H9 (cell line): Measurements from ENCODE around the gene RIT2. TPM values are rescaled to one million over a fixed set of nuclear protein-coding genes. Genes with fewer than 3 reads are reported as not detected.

Experiments
- DNase-seq: peaks from one replicate; pipeline ENCODE4 v3.0.0-alpha.2; 2017
- H2AFZ ChIP-seq: one replicate; pipeline ENCODE4 v1.6.1; 2013; ENCODE audit warnings: mild to moderate bottlenecking, low read length, control low read depth, moderate library complexity
- H2AK5ac ChIP-seq: 2 replicates; pipeline ENCODE4 v1.6.1; 2013; ENCODE audit warnings: low read length, control low read depth, mixed read lengths; ENCODE audit not compliant: insufficient read length
- H2BK120ac ChIP-seq: one replicate; pipeline ENCODE4 v1.6.1; 2013; ENCODE audit warnings: low read depth, mild to moderate bottlenecking, low read length, control low read depth, inconsistent platforms; ENCODE audit not compliant: poor library complexity, severe bottlenecking
- H2BK12ac ChIP-seq: 2 replicates; pipeline ENCODE4 v1.6.1; 2013; ENCODE audit warnings: low read length, control low read depth, mixed read lengths, low read depth; ENCODE audit not compliant: insufficient read length
- H2BK15ac ChIP-seq: 2 replicates; pipeline ENCODE4 v1.6.1; 2013; ENCODE audit warnings: low read depth, low read length, control low read depth
- H2BK20ac ChIP-seq: one replicate; pipeline ENCODE4 v1.6.1; 2013; ENCODE audit warnings: low read depth, mild to moderate bottlenecking, low read length, control low read depth, inconsistent platforms; ENCODE audit not compliant: poor library complexity, severe bottlenecking
- H2BK5ac ChIP-seq: 2 replicates; pipeline ENCODE4 v1.6.1; 2013; ENCODE audit warnings: low read length, control low read depth, mixed read lengths; ENCODE audit not compliant: insufficient read length
- H3K14ac ChIP-seq: 2 replicates; pipeline ENCODE4 v1.6.1; 2013; ENCODE audit warnings: low read length, control low read depth; ENCODE audit not compliant: insufficient read depth
- H3K18ac ChIP-seq: 2 replicates; pipeline ENCODE4 v1.6.1; 2013; ENCODE audit warnings: low read depth, mild to moderate bottlenecking, mixed read lengths, low read length, control low read depth; ENCODE audit not compliant: insufficient read length
- H3K23ac ChIP-seq: 2 replicates; pipeline ENCODE4 v1.6.1; 2013; ENCODE audit warnings: low read length, control low read depth, mixed read lengths, low read depth; ENCODE audit not compliant: insufficient read length
- H3K23me2 ChIP-seq: 2 replicates; pipeline ENCODE4 v1.6.1; 2013; ENCODE audit warnings: low read depth, mild to moderate bottlenecking, mixed read lengths, low read length, control low read depth; ENCODE audit not compliant: insufficient read length, poor library complexity, severe bottlenecking
- H3K27ac ChIP-seq: 2 replicates; pipeline ENCODE4 v1.5.1; 2013; ENCODE audit warnings: low read length, control low read depth, mixed read lengths, low read depth; ENCODE audit not compliant: insufficient read length
- H3K27me3 ChIP-seq: 2 replicates; pipeline ENCODE4 v1.6.1; 2013; ENCODE audit warnings: low read length, control low read depth, inconsistent platforms; ENCODE audit not compliant: insufficient read depth
- H3K4ac ChIP-seq: 2 replicates; pipeline ENCODE4 v1.6.1; 2013; ENCODE audit warnings: low read depth, mild to moderate bottlenecking, control low read depth, inconsistent platforms, low read length, moderate library complexity
- H3K4me1 ChIP-seq: 2 replicates; pipeline ENCODE4 v1.6.1; 2013; ENCODE audit warnings: low read length, control low read depth, inconsistent platforms; ENCODE audit not compliant: insufficient read depth
- H3K4me2 ChIP-seq: 2 replicates; pipeline ENCODE4 v1.6.1; 2013; ENCODE audit warnings: low read length, control low read depth, mixed read lengths; ENCODE audit not compliant: insufficient read length, insufficient read depth
- H3K56ac ChIP-seq: 2 replicates; pipeline ENCODE4 v1.6.1; 2013; ENCODE audit warnings: low read depth, mild to moderate bottlenecking, mixed read lengths, low read length, control low read depth; ENCODE audit not compliant: insufficient read length
- H3K79me1 ChIP-seq: 2 replicates; pipeline ENCODE4 v1.6.1; 2013; ENCODE audit warnings: low read depth, mild to moderate bottlenecking, moderate library complexity, low read length, control low read depth, inconsistent platforms; ENCODE audit not compliant: insufficient read depth, poor library complexity, severe bottlenecking
- H3K79me2 ChIP-seq: 2 replicates; pipeline ENCODE4 v1.6.1; 2013; ENCODE audit warnings: low read length, control low read depth, inconsistent platforms; ENCODE audit not compliant: insufficient read depth
- H3K9ac ChIP-seq: 2 replicates; pipeline ENCODE4 v1.6.1; 2013; ENCODE audit warnings: low read length, control low read depth, mixed read lengths; ENCODE audit not compliant: insufficient read length; ENCODE audit errors: extremely low read depth
- H3K9me3 ChIP-seq: one replicate; pipeline ENCODE4 v1.6.1; 2013; ENCODE audit warnings: low read depth, low read length, inconsistent platforms; ENCODE audit not compliant: control insufficient read depth
- H3T11ph ChIP-seq: one replicate; pipeline ENCODE4 v1.6.1; 2013; ENCODE audit warnings: mild to moderate bottlenecking, low read length, control low read depth, inconsistent platforms
- H4K20me1 ChIP-seq: one replicate; pipeline ENCODE4 v1.6.1; 2013; ENCODE audit not compliant: control insufficient read depth, insufficient read length, insufficient read depth
- H4K5ac ChIP-seq: 2 replicates; pipeline ENCODE4 v1.6.1; 2013; ENCODE audit warnings: low read depth, mild to moderate bottlenecking, mixed read lengths, low read length, control low read depth; ENCODE audit not compliant: insufficient read length
- H4K8ac ChIP-seq: replicated peaks from 2 replicates; pipeline ENCODE4 v1.6.1; 2013; ENCODE audit warnings: low read length, control low read depth, mixed read lengths, low read depth; ENCODE audit not compliant: insufficient read length
- H4K91ac ChIP-seq: 2 replicates; pipeline ENCODE4 v1.6.1; 2013; ENCODE audit warnings: low read depth, mild to moderate bottlenecking, moderate library complexity, mixed read lengths, low read length, control low read depth; ENCODE audit not compliant: insufficient read length
- H3K27ac Mint-ChIP-seq, 3 experiments: 2 replicates in 2 of 3; 3 replicates in 1 of 3; pipeline ENCODE4 v1.8.0; 2020 to 2021; ENCODE audit warnings: mixed read lengths in 3 of 3, mild to moderate bottlenecking in 1 of 3, moderate library complexity in 1 of 3
- H3K27me3 Mint-ChIP-seq: 2 replicates; pipeline ENCODE4 v1.8.0; 2021; ENCODE audit warnings: low read depth, mild to moderate bottlenecking, moderate library complexity, mixed read lengths
- H3K36me3 Mint-ChIP-seq, 3 experiments: 2 replicates in 2 of 3; 3 replicates in 1 of 3; pipeline ENCODE4 v1.8.0; 2020 to 2021; ENCODE audit warnings: low read depth in 3 of 3, mixed read lengths in 3 of 3; ENCODE audit not compliant: insufficient read depth in 1 of 3
- H3K4me1 Mint-ChIP-seq, 2 experiments: 2 replicates each; pipeline ENCODE4 v1.8.0; 2020; ENCODE audit warnings: mixed read lengths in 2 of 2
- H3K4me3 Mint-ChIP-seq, 2 experiments: 2 replicates in 1 of 2; 3 replicates in 1 of 2; pipeline ENCODE4 v1.8.0; 2020 to 2021; ENCODE audit warnings: mild to moderate bottlenecking in 2 of 2, mixed read lengths in 2 of 2, moderate library complexity in 1 of 2
- H3K9me3 Mint-ChIP-seq, 2 experiments: 2 replicates in 1 of 2; 3 replicates in 1 of 2; pipeline ENCODE4 v1.8.0; 2020; ENCODE audit warnings: mild to moderate bottlenecking in 2 of 2, mixed read lengths in 2 of 2, moderate library complexity in 1 of 2
- total RNA-seq: library from RNA; stranded (reverse); gene quantifications from 2 replicates; pipeline ENCODE4 v1.2.1, GENCODE V29; 2021
- TF ChIP-seq, protein P1 (sequence below): fragments of 200-600 bp; sonication (generic); conservative IDR thresholded peaks from 3 replicates; pipeline ENCODE4 v1.8.0; 2021; ENCODE audit warnings: antibody characterized with exemption, mild to moderate bottlenecking

Gene RIT2
- total RNA-seq, 1 experiment from 2014 or later: 1.2 TPM

DNA sequence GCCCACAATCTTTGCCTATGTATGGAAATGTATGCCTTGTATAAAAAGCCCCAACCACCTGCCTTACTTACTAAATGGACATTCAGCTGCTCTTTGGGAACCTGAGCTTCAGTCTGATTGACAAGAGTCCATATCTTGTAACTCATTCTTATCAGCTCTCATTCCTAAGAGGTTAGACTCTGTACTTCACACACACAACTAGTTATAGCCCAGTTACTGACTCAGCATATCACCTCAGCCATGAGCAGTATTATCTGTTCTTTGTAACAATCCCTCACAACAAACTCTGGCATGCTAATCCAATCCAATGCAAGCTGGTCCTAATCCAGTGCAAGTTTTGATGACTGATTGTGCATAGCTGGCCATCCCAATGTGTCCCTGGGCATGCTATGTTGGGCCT is 250.6 kb downstream of the RIT2 start:
- no peaks in the 10 kb centered on the region for H3K27me3 Mint-ChIP-seq

More for the DNA sequence above, 250.6 kb downstream of the RIT2 start:
- H3K4me2 ChIP-seq: no peak overlapping the region
- H3K23me2 ChIP-seq: no peaks in the 10 kb centered on the region
- no peak overlapping the region for H2AFZ ChIP-seq
- Mint-ChIP-seq H3K4me3 (no peak overlapping the region), H3K9me3 (no peaks in the 10 kb centered on the region), H3K36me3 (no peaks in the 10 kb centered on the region), H3K27ac (0 out of 7 replicates have a peak overlapping the region, but pooled peaks of 1 of the 3 experiments have one; percentile 40), H3K4me1 (no peaks in the 10 kb centered on the region)
- H3K27ac ChIP-seq: no peak overlapping the region
- no peaks in the 10 kb centered on the region for H3K27me3 ChIP-seq
- H3T11ph ChIP-seq: no peak overlapping the region
- H2BK20ac ChIP-seq: no peak overlapping the region
- H4K91ac ChIP-seq: no peak overlapping the region
- no peaks in the 10 kb centered on the region for H4K20me1 ChIP-seq
- no peak overlapping the region for H3K9ac ChIP-seq
- H3K9me3 ChIP-seq: no peaks in the 10 kb centered on the region
- no peak overlapping the region for H3K23ac ChIP-seq
- H4K5ac ChIP-seq: no peak overlapping the region
- H3K4ac ChIP-seq: no peak overlapping the region
- H2BK120ac ChIP-seq: no peak overlapping the region
- DNase-seq: no peak
- H3K79me2 ChIP-seq: no peaks in the 10 kb centered on the region
- no peak overlapping the region for H4K8ac ChIP-seq
- no peaks in the 10 kb centered on the region for H3K79me1 ChIP-seq
- H3K4me1 ChIP-seq: no peaks in the 10 kb centered on the region
- H2BK5ac ChIP-seq: no peak overlapping the region
- no peak overlapping the region for H2AK5ac ChIP-seq
- no peak overlapping the region for H3K56ac ChIP-seq
- H3K18ac ChIP-seq: no peak overlapping the region
- TF ChIP-seq, protein P1, sequence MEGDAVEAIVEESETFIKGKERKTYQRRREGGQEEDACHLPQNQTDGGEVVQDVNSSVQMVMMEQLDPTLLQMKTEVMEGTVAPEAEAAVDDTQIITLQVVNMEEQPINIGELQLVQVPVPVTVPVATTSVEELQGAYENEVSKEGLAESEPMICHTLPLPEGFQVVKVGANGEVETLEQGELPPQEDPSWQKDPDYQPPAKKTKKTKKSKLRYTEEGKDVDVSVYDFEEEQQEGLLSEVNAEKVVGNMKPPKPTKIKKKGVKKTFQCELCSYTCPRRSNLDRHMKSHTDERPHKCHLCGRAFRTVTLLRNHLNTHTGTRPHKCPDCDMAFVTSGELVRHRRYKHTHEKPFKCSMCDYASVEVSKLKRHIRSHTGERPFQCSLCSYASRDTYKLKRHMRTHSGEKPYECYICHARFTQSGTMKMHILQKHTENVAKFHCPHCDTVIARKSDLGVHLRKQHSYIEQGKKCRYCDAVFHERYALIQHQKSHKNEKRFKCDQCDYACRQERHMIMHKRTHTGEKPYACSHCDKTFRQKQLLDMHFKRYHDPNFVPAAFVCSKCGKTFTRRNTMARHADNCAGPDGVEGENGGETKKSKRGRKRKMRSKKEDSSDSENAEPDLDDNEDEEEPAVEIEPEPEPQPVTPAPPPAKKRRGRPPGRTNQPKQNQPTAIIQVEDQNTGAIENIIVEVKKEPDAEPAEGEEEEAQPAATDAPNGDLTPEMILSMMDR: no peak
- no peak overlapping the region for H2BK15ac ChIP-seq
- no peak overlapping the region for H3K14ac ChIP-seq
- H2BK12ac ChIP-seq: no peak overlapping the region
